Sigmoid colon (tissue), 4 donors: ENCODE measurements around the gene LUM.

Experiments
- CTCF ChIP-seq, 4 experiments: fragments of 450-650 bp in 3 of 4; fragments of 200-600 bp in 1 of 4; IDR thresholded peaks; one replicate each; pipeline ENCODE4 v1.5.1; 2016 to 2019; ENCODE audit warnings: antibody characterized with exemption in 4 of 4, mild to moderate bottlenecking in 3 of 4, moderate library complexity in 2 of 4
- EP300 ChIP-seq, 4 donors: sonication (generic); formaldehyde crosslinking; IDR thresholded peaks; one replicate each; pipeline ENCODE4 v1.6.1; 2017; ENCODE audit warnings: antibody characterized with exemption in 4 of 4
- POLR2A ChIP-seq, 2 donors: fragments of 450-650 bp; IDR thresholded peaks; one replicate each; pipeline ENCODE4 v1.6.1; 2016; ENCODE audit warnings: antibody characterized with exemption in 2 of 2, mild to moderate bottlenecking in 2 of 2, moderate library complexity in 2 of 2
- POLR2AphosphoS5 ChIP-seq, 4 donors: sonication (generic); formaldehyde crosslinking; IDR thresholded peaks; one replicate each; pipeline ENCODE4 v1.6.1; 2017; ENCODE audit warnings: antibody characterized with exemption in 4 of 4

- TF ChIP-seq POLR2A (IDR thresholded peaks at IDR 0.05), result no peak
- no peak for TF ChIP-seq CTCF (IDR thresholded peaks at IDR 0.05)
- TF ChIP-seq EP300 (IDR thresholded peaks at IDR 0.05), result no peak
- no peak for TF ChIP-seq POLR2AphosphoS5 (IDR thresholded peaks at IDR 0.05)
Measured at GRCh38 chr12:91094032-91094662, 17.1 kb downstream of the LUM start.
